BE2C (cell line): ENCODE measurements around the gene RPP30.

Source experiments
- DNase-seq: peaks from one replicate; pipeline ENCODE4 v3.0.0-alpha.2; 2020
- H3K27me3 ChIP-seq: fragments of 250-450 bp; sonication (Bioruptor Pico); 2 replicates; pipeline ENCODE4 v1.5.1; 2020; ENCODE audit warnings: mild to moderate bottlenecking
- H3K36me3 ChIP-seq: fragments of 250-450 bp; sonication (Bioruptor Pico); 2 replicates; pipeline ENCODE4 v1.5.1; 2020; ENCODE audit warnings: mild to moderate bottlenecking
- H3K4me1 ChIP-seq: fragments of 250-450 bp; sonication (Bioruptor Pico); 2 replicates; pipeline ENCODE4 v1.5.1; 2020
- H3K4me3 ChIP-seq: 2 replicates; pipeline ENCODE4 v1.5.1; 2011; ENCODE audit warnings: low read depth, low read length
- H3K9me3 ChIP-seq: fragments of 250-450 bp; sonication (Bioruptor Pico); 2 replicates; pipeline ENCODE4 v1.5.1; 2020
- CTCF ChIP-seq: IDR thresholded peaks from 2 replicates; pipeline ENCODE4 v1.5.1; 2012; ENCODE audit warnings: mild to moderate bottlenecking, low read depth, low read length

The RPP30 gene

DNA sequence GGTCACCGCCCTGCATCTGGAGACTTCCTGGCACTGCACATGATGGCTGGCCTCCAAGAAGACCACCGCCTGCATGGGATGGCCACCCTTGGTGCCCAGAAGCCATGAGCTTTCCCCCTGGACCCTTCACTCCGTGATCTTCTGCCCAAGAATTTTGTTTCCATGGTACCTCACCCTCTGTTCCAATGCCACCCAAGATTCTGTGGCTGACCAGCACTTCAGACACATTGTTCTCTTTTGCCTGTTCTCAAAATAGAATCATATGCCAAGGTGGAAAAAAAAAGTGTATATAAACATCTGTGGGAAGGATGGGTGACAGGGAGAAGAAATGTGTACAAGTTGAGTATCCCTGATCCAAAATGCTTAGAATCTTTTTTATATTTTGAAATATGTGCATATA, 26.0 kb upstream of the RPP30 start:
- Histone ChIP-seq H3K27me3 (peaks cover 7% of the 10 kb centered on the region; the same call in 1 of the 2 replicates), H3K9me3 (no peaks in the 10 kb centered on the region), H3K4me1 (no peaks in the 10 kb centered on the region), H3K4me3 (no peak overlapping the region), H3K36me3 (no peaks in the 10 kb centered on the region)
- no peak for DNase-seq
- no peak for TF ChIP-seq CTCF

DNA sequence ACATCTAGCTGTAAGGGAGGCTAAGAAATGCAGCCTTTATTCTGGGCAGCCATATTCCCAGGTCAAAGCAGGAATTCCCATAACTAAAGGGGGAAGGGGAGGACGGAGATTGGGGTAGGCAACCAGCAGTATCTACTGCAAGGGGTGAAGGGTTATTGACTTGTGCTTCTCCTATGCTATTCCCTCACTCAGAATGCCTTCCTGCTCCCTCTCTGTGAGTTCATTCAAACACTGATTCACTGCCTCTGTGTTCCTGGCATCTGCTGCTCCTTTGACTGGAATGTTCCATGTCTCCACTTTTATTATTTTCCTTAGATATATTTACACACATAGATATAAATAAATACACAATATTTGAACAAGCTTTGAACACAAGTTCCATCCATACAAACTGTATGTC, 25.0 kb upstream of the RPP30 start:
- no peaks in the 10 kb centered on the region for H3K36me3 ChIP-seq
- H3K4me3 ChIP-seq, result no peak overlapping the region
- DNase-seq, result no peak
- H3K9me3 ChIP-seq, result no peaks in the 10 kb centered on the region
- no peak for TF ChIP-seq CTCF
- peaks cover 4% of the 10 kb centered on the region; the same call in 1 of the 2 replicates for H3K27me3 ChIP-seq
- no peaks in the 10 kb centered on the region for H3K4me1 ChIP-seq

- peak; percentile 15 for DNase-seq
Measured at GRCh38 chr10:90847436-90847835, 24.3 kb upstream of the RPP30 start.

DNA sequence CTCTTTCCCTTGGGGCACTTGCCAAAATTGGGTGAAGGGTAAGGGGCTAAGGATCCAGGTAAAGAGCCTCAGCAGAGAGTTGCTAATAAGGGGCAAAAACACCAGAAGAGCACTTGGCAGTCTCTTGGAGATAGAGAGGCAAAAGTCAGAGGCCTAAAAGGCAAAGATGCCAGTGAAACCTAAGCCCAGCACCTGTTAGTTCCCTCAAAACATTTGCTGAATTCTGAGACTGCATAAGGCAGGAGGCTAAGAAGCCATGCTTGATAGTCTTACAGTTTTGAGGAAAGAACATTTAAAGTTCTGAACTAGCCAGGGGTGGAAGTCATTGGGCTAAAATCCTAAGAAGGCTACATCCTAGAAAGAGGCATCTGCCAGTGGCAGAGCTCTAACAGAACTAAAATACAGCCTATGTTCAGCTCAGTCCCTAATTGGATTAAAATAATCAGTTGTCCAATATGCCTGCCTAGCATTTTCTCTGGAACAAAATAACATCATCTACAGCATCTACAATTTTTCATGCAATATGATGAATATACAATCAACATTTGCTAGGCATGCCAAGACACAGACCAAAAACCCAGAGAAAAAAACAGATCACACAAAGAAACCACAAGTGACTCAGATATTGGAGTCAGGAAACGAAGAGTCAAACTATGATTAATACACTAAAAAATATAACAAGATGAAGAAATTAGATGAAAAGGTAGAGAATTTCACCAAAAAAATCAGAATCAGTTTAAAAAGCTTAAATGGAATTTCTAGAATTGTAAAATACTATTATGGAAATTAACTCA, 21.6 kb upstream of the RPP30 start:
- DNase-seq, result no peak
- no peak for TF ChIP-seq CTCF
- Histone ChIP-seq H3K27me3 (peaks cover 17% of the 10 kb centered on the region), H3K4me3 (no peak overlapping the region), H3K4me1 (no peaks in the 10 kb centered on the region), H3K9me3 (no peaks in the 10 kb centered on the region), H3K36me3 (no peaks in the 10 kb centered on the region)

More at GRCh38 chr10:90847436-90847835, 24.3 kb upstream of the RPP30 start:
- TF ChIP-seq CTCF, result no peak
- Histone ChIP-seq H3K36me3 (no peaks in the 10 kb centered on the region), H3K4me3 (no peak overlapping the region), H3K27me3 (peaks cover 4% of the 10 kb centered on the region; the same call in 1 of the 2 replicates), H3K9me3 (no peaks in the 10 kb centered on the region), H3K4me1 (no peaks in the 10 kb centered on the region)

DNA sequence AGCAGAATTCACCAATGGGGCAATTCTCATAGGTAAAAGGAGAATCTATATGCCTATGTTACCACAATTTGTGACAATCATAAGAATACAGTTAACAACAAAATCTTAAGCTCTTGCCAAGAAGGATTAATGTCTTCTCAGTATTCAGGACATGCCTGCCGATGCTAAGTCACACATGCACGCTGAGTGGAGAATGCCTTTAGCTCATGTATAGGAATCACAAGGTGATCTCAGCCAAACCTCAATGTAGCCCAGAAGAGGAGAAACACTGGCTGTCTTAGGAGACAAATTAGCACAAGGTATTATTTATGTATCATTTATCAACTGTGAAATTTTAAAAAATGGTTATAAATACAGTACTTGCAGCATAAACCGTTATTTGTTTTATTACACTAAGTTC, 16.6 kb upstream of the RPP30 start:
- Histone ChIP-seq H3K36me3 (no peaks in the 10 kb centered on the region), H3K4me3 (no peak overlapping the region), H3K27me3 (peaks cover 65% of the 10 kb centered on the region), H3K9me3 (no peaks in the 10 kb centered on the region; the same call in 1 of the 2 replicates), H3K4me1 (no peaks in the 10 kb centered on the region)
- DNase-seq, result no peak
- no peak for TF ChIP-seq CTCF

GRCh38 chr10:90856261-90856660, 15.5 kb upstream of the RPP30 start:
- Histone ChIP-seq H3K4me3 (no peak overlapping the region), H3K4me1 (no peaks in the 10 kb centered on the region), H3K36me3 (no peaks in the 10 kb centered on the region), H3K27me3 (peaks cover 75% of the 10 kb centered on the region), H3K9me3 (no peaks in the 10 kb centered on the region; the same call in 1 of the 2 replicates)
- no peak for DNase-seq
- no peak for TF ChIP-seq CTCF
